PC-9 (cell line): Measurements from ENCODE around the gene LYPD6B. TPM values are rescaled to one million over a fixed set of nuclear protein-coding genes. Genes with fewer than 3 reads are reported as not detected.

Experiments
- BruUV-seq: library from RNA; stranded (reverse); fragments of 400-500 nt; replicated peaks from 2 replicates; lab custom pipeline; 2021; lab: Mats Ljungman, UMichigan
- CTCF ChIA-PET: fragments of 300-600 bp; sonication (Branson Sonifier 250); formaldehyde crosslinking; loops from one replicate; lab custom pipeline; 2022; ENCODE audit warnings: antibody characterized with exemption; lab: Charles Lee
- POLR2A ChIA-PET: fragments of 300-600 bp; sonication (Branson Sonifier 250); formaldehyde crosslinking; loops from one replicate; lab custom pipeline; 2022; ENCODE audit warnings: antibody characterized with exemption; ENCODE audit not compliant: unreplicated experiment; lab: Charles Lee
- DNase-seq, 2 experiments: peaks; one replicate each; pipeline versions ENCODE4 v3.0.0 to v3.0.0-alpha.2; 2015 to 2022; ENCODE audit warnings: mixed read lengths in 1 of 2
- H2AFZ ChIP-seq: fragments of 200-600 bp; sonication (generic); 2 replicates; pipeline ENCODE4 v1.8.1; 2017; ENCODE audit warnings: antibody characterized with exemption
- H3F3A ChIP-seq: fragments of 200-600 bp; sonication (generic); 2 replicates; pipeline ENCODE4 v1.8.1; 2017; ENCODE audit warnings: antibody characterized with exemption, mild to moderate bottlenecking, low read depth; ENCODE audit not compliant: insufficient read depth
- H3K27ac ChIP-seq: fragments of 200-600 bp; sonication (generic); 2 replicates; pipeline ENCODE4 v1.6.1; 2016; ENCODE audit warnings: mixed run types
- H3K27me3 ChIP-seq: fragments of 200-600 bp; sonication (generic); 2 replicates; pipeline ENCODE4 v1.6.1; 2016; ENCODE audit warnings: low read depth, mixed run types; ENCODE audit not compliant: insufficient read depth
- H3K36me3 ChIP-seq: fragments of 200-600 bp; sonication (generic); 2 replicates; pipeline ENCODE4 v1.6.1; 2016; ENCODE audit warnings: low read depth, mixed run types
- H3K4me1 ChIP-seq: fragments of 200-600 bp; sonication (generic); replicated peaks from 2 replicates; pipeline ENCODE4 v1.6.1; 2016; ENCODE audit warnings: mixed run types; ENCODE audit not compliant: insufficient read depth
- H3K4me2 ChIP-seq: fragments of 200-600 bp; sonication (generic); 2 replicates; pipeline ENCODE4 v1.6.1; 2017; ENCODE audit warnings: mixed run types
- H3K4me3 ChIP-seq: fragments of 200-600 bp; sonication (generic); 2 replicates; pipeline ENCODE4 v1.6.1; 2016; ENCODE audit warnings: mixed run types
- H3K79me2 ChIP-seq: fragments of 200-600 bp; sonication (generic); 2 replicates; pipeline ENCODE4 v1.6.1; 2017; ENCODE audit warnings: low read depth, mixed run types
- H3K9me2 ChIP-seq: fragments of 200-600 bp; sonication (generic); 2 replicates; pipeline ENCODE4 v1.8.1; 2017; ENCODE audit warnings: mild to moderate bottlenecking; ENCODE audit not compliant: insufficient read depth
- H3K9me3 ChIP-seq: fragments of 200-600 bp; sonication (generic); 2 replicates; pipeline ENCODE4 v1.8.1; 2016; ENCODE audit warnings: low read depth; ENCODE audit not compliant: insufficient read depth
- H4K20me1 ChIP-seq: fragments of 200-600 bp; sonication (generic); 2 replicates; pipeline ENCODE4 v1.8.1; 2017; ENCODE audit not compliant: insufficient read depth
- CTCF ChIP-seq: fragments of 200-600 bp; sonication (generic); conservative IDR thresholded peaks from 2 replicates; pipeline ENCODE4 v1.6.1; 2017; ENCODE audit warnings: mixed run types, antibody characterized with exemption, mild to moderate bottlenecking, moderate library complexity
- EZH2 ChIP-seq: fragments of 200-600 bp; sonication (generic); IDR thresholded peaks from 2 replicates; pipeline ENCODE4 v1.8.0; 2017; ENCODE audit warnings: antibody characterized with exemption, low read depth
- intact Hi-C: fragments of 100-400 bp; cut with micrococcal nuclease; formaldehyde crosslinking; loops from one replicate; pipeline ENCODE4 v1.10.0; 2022; ENCODE audit not compliant: unreplicated experiment
- total RNA-seq: library from RNA; stranded (reverse); gene quantifications from 2 replicates; pipeline ENCODE4 v1.2.3, GENCODE V29; 2021

LYPD6B gene
- total RNA-seq, 1 experiment from 2014 or later, result 10.0 TPM

GRCh38 chr2:149040451-149040850 lies 2.0 kb downstream of the LYPD6B start:
- peak overlapping the region; percentile 32; the same call in 1 of the 2 replicates for H3K27ac ChIP-seq
- no peak overlapping the region for H3K4me3 ChIP-seq
- H3F3A ChIP-seq, result no peaks in the 10 kb centered on the region
- peak overlapping the region; percentile 68; the same call in 1 of the 2 replicates for H3K4me2 ChIP-seq
- no peak overlapping the region for H2AFZ ChIP-seq
- intact Hi-C loops, result loop anchor here (5.0 kb wide), 1 partner anchor 127 kb away; no protein-coding TSS in a partner anchor
- TF ChIP-seq CTCF, result peak; percentile 55
- TF ChIP-seq EZH2, result no peak
- H3K9me3 ChIP-seq, result no peaks in the 10 kb centered on the region
- BruUV-seq, result no TSS peak
- H4K20me1 ChIP-seq, result no peaks in the 10 kb centered on the region
- no peak for DNase-seq
- H3K79me2 ChIP-seq, result peaks cover 61% of the 10 kb centered on the region
- ChIA-PET CTCF (interaction anchor here (0.7 kb wide), 2 partner anchors 32 to 552 kb away, joined by 4 to 5 read pairs; no protein-coding TSS in a partner anchor), POLR2A (interaction anchor here (0.7 kb wide), 1 partner anchor 1721 kb away, joined by 3 read pairs; no protein-coding TSS in a partner anchor)
- no peaks in the 10 kb centered on the region for H3K27me3 ChIP-seq
- H3K4me1 ChIP-seq, result peaks cover 12% of the 10 kb centered on the region
- H3K9me2 ChIP-seq, result no peaks in the 10 kb centered on the region
- no peaks in the 10 kb centered on the region for H3K36me3 ChIP-seq

GRCh38 chr2:149041482-149041881 lies 3.0 kb downstream of the LYPD6B start:
- Histone ChIP-seq H3K27me3 (no peaks in the 10 kb centered on the region), H3K4me1 (peaks cover 12% of the 10 kb centered on the region), H3K9me3 (no peaks in the 10 kb centered on the region), H3K36me3 (no peaks in the 10 kb centered on the region), H3K4me3 (0 out of 2 replicates have a peak overlapping the region, but pooled peaks have one; percentile 11), H3F3A (no peaks in the 10 kb centered on the region), H3K9me2 (no peaks in the 10 kb centered on the region), H4K20me1 (no peaks in the 10 kb centered on the region), H3K4me2 (peak overlapping the region; percentile 58), H3K27ac (peak overlapping the region; percentile 32; the same call in 1 of the 2 replicates), H3K79me2 (peaks cover 71% of the 10 kb centered on the region), H2AFZ (no peak overlapping the region)
- POLR2A ChIA-PET, result interaction anchor here (0.7 kb wide), 1 partner anchor 1722 kb away, joined by 3 read pairs; no protein-coding TSS in a partner anchor
- intact Hi-C loops, result loop anchor here (5.0 kb wide), 1 partner anchor 126 kb away; no protein-coding TSS in a partner anchor
- CTCF ChIA-PET, result interaction anchor here (0.7 kb wide), 1 partner anchor 220 kb away, joined by 8 read pairs; no protein-coding TSS in a partner anchor
- no peak for TF ChIP-seq CTCF
- TF ChIP-seq EZH2, result no peak
- BruUV-seq, result no TSS peak
- no peak for DNase-seq

- TF ChIP-seq CTCF (no peak), EZH2 (no peak)
- DNase-seq, result no peak
- H3K9me2 ChIP-seq, result no peaks in the 10 kb centered on the region
- 0 out of 2 replicates have a peak overlapping the region, but pooled peaks have one; percentile 11 for H3K4me3 ChIP-seq
- H3K4me1 ChIP-seq, result peaks cover 12% of the 10 kb centered on the region
- ChIA-PET CTCF (no interaction called here), POLR2A (no interaction called here)
- H3K27me3 ChIP-seq, result no peaks in the 10 kb centered on the region
- H3F3A ChIP-seq, result no peaks in the 10 kb centered on the region
- BruUV-seq, result no TSS peak
- peaks cover 85% of the 10 kb centered on the region for H3K79me2 ChIP-seq
- no peak overlapping the region; the same call in 1 of the 2 replicates for H3K27ac ChIP-seq
- no peaks in the 10 kb centered on the region for H3K36me3 ChIP-seq
- H4K20me1 ChIP-seq, result no peaks in the 10 kb centered on the region
- intact Hi-C loops, result loop anchor here (5.0 kb wide), 1 partner anchor 124 kb away; no protein-coding TSS in a partner anchor
- H3K9me3 ChIP-seq, result no peaks in the 10 kb centered on the region
- 0 out of 2 replicates have a peak overlapping the region, but pooled peaks have one; percentile 34 for H3K4me2 ChIP-seq
- no peak overlapping the region for H2AFZ ChIP-seq
Observed at GRCh38 chr2:149042881-149043280, 4.4 kb downstream of the LYPD6B start.
